Dermis blood vessel endothelial cell (primary cell): Measurements from ENCODE around the gene RYR1. TPM values are rescaled to one million over a fixed set of nuclear protein-coding genes. Genes with fewer than 3 reads are reported as not detected.
A peak's percentile ranks its signal among the peaks of the same experiment; 100 is the strongest.
"Not testable (repeated sequence)": the region's sequence is repeated elsewhere in the genome, so short reads cannot be mapped to it uniquely, and the experiment has no call there.

Experiments used
- DNase-seq: peaks from one replicate; pipeline ENCODE4 v3.0.0; 2010
- total RNA-seq: library from RNA; depleted of rRNA; stranded (reverse); fragments of >200 nt; gene quantifications from 2 replicates; pipeline ENCODE4 v1.2.3, GENCODE V29; 2014

Gene RYR1
- total RNA-seq, 1 donor from 2014 or later, result under 0.01 TPM

GRCh38 chr19:38458991-38459390, 25.5 kb downstream of the RYR1 start:
- no peak for DNase-seq

- DNase-seq, result no peak
Observed at GRCh38 chr19:38463365-38463764, 29.9 kb downstream of the RYR1 start.

- DNase-seq, result no peak
Observed at GRCh38 chr19:38464421-38465082, 31.1 kb downstream of the RYR1 start.

GRCh38 chr19:38466050-38466449, 32.6 kb downstream of the RYR1 start:
- no peak for DNase-seq

- no peak for DNase-seq
Observed at GRCh38 chr19:38467541-38468525, 34.3 kb downstream of the RYR1 start.

GRCh38 chr19:38469151-38469550, 35.7 kb downstream of the RYR1 start:
- no peak for DNase-seq

GRCh38 chr19:38470788-38471480, 37.4 kb downstream of the RYR1 start:
- no peak for DNase-seq

GRCh38 chr19:38472725-38473124, 39.2 kb downstream of the RYR1 start:
- not testable (repeated sequence) for DNase-seq

- no peak for DNase-seq
Observed at GRCh38 chr19:38473201-38473600, 39.7 kb downstream of the RYR1 start.

GRCh38 chr19:38475176-38475575, 41.7 kb downstream of the RYR1 start:
- no peak for DNase-seq

- peak; percentile 21 for DNase-seq
Observed at GRCh38 chr19:38478273-38478971, 44.9 kb downstream of the RYR1 start.

- DNase-seq, result no peak
Observed at GRCh38 chr19:38482496-38482895, 49.0 kb downstream of the RYR1 start.

GRCh38 chr19:38483016-38483630, 49.6 kb downstream of the RYR1 start:
- DNase-seq, result no peak

GRCh38 chr19:38484747-38485146, 51.3 kb downstream of the RYR1 start:
- no peak for DNase-seq

- no peak for DNase-seq
Observed at GRCh38 chr19:38485541-38486285, 52.2 kb downstream of the RYR1 start.

GRCh38 chr19:38486731-38487336, 53.3 kb downstream of the RYR1 start:
- DNase-seq, result no peak

- no peak for DNase-seq
Observed at GRCh38 chr19:38488096-38488495, 54.6 kb downstream of the RYR1 start.

- DNase-seq, result no peak
Observed at GRCh38 chr19:38488776-38489481, 55.4 kb downstream of the RYR1 start.

GRCh38 chr19:38490861-38491260, 57.4 kb downstream of the RYR1 start:
- no peak for DNase-seq

- DNase-seq, result no peak
Observed at GRCh38 chr19:38492181-38492813, 58.8 kb downstream of the RYR1 start.
